GM10248 (cell line): Measurements from ENCODE around the gene SETD1B.

Experiments used
- CTCF ChIA-PET: fragments of 300-600 bp; sonication (Branson Sonifier 250); formaldehyde crosslinking; extraction: SDS; loops from one replicate; lab custom pipeline; 2021; ENCODE audit warnings: antibody characterized with exemption; lab: Yijun Ruan, JAX
- POLR2A ChIA-PET: fragments of 350-650 bp; sonication (Branson Sonifier 250); formaldehyde crosslinking; extraction: SDS; loops from one replicate; lab custom pipeline; 2020; ENCODE audit warnings: antibody characterized with exemption; lab: Yijun Ruan, JAX
- DNase-seq: peaks from one replicate; pipeline ENCODE4 v3.0.0; 2012; ENCODE audit errors: extremely low spot score
- CTCF ChIP-seq: IDR thresholded peaks from 2 replicates; pipeline ENCODE4 v1.5.1; 2012; ENCODE audit warnings: mild to moderate bottlenecking, low read depth; ENCODE audit errors: extremely low read depth, missing control alignments, control extremely low read depth

SETD1B gene

GRCh38 chr12:121778567-121779421, 25.0 kb upstream of the SETD1B start:
- DNase-seq, result no peak
- TF ChIP-seq CTCF, result no peak
- ChIA-PET POLR2A (no interaction called here), CTCF (interaction anchor here (1.0 to 23.3 kb wide), 7 partner anchors 9 to 82 kb away, joined by 4 to 533 read pairs (median 18); partner anchors contain the start of gene RHOF)

GRCh38 chr12:121779422-121779895, 24.4 kb upstream of the SETD1B start:
- TF ChIP-seq CTCF, result no peak
- no peak for DNase-seq
- CTCF ChIA-PET, result interaction anchor here (1.0 to 23.3 kb wide), 5 partner anchors 8 to 83 kb away, joined by 4 to 533 read pairs (median 18); partner anchors contain the start of gene RHOF
- POLR2A ChIA-PET, result no interaction called here

- no peak for TF ChIP-seq CTCF
- CTCF ChIA-PET, result interaction anchor here (1.5 to 23.3 kb wide), 4 partner anchors 16 to 108 kb away, joined by 6 to 533 read pairs (median 16); partner anchors contain the start of genes PSMD9 and RHOF
- POLR2A ChIA-PET, result no interaction called here
- no peak for DNase-seq
These were observed 23.4 kb upstream of the SETD1B start for GRCh38 chr12:121780429-121780828.

GRCh38 chr12:121781484-121781997, 22.3 kb upstream of the SETD1B start:
- CTCF ChIA-PET, result interaction anchor here (0.8 to 23.3 kb wide), 11 partner anchors 8 to 154 kb away, joined by 3 to 533 read pairs (median 5); partner anchors contain the start of genes PSMD9, RHOF and TMEM120B
- POLR2A ChIA-PET, result interaction anchor here (1.4 to 2.4 kb wide), 3 partner anchors 11 to 16 kb away, joined by 5 to 13 read pairs (median 12); partner anchors contain the start of gene RHOF
- DNase-seq, result no peak
- TF ChIP-seq CTCF, result no peak

- POLR2A ChIA-PET, result interaction anchor here (1.4 to 2.4 kb wide), 3 partner anchors 10 to 15 kb away, joined by 5 to 13 read pairs (median 12); partner anchors contain the start of gene RHOF
- no peak for TF ChIP-seq CTCF
- DNase-seq, result peak; percentile 72
- CTCF ChIA-PET, result interaction anchor here (0.8 to 23.3 kb wide), 11 partner anchors 9 to 155 kb away, joined by 3 to 533 read pairs (median 5); partner anchors contain the start of genes PSMD9, RHOF and TMEM120B
These were observed 21.5 kb upstream of the SETD1B start for GRCh38 chr12:121781998-121782979.

GRCh38 chr12:121783766-121784165, 20.0 kb upstream of the SETD1B start:
- TF ChIP-seq CTCF, result no peak
- POLR2A ChIA-PET, result no interaction called here
- CTCF ChIA-PET, result interaction anchor here (1.7 to 23.3 kb wide), 3 partner anchors 10 to 28 kb away, joined by 9 to 533 read pairs (median 48); partner anchors contain the start of gene RHOF
- DNase-seq, result no peak
